ENCODE results near the gene BCOR. TPM values are rescaled to one million over a fixed set of nuclear protein-coding genes. Genes with fewer than 3 reads are reported as not detected.

The BCOR gene
- total and polyA plus RNA-seq, 2 experiments from 2014 or later, result 9.1 to 17.6 TPM

DNA sequence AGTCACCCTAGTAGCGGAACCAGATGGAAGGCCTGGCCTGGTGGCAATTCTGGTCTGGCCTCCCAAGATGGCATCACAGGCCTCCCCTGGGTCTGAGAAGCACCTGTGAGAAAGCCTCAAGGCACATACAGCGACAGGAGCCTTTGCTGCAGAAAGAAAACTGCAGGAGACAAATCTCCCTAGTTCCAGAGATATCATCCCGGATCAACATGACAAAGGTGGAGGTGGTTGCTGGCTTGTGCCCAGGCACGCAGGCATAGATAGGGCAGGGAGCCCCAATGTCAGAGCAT, 93.6 kb downstream of the BCOR start:
- DNase-seq, result no peak
- H2AFZ ChIP-seq, result no peak overlapping the region
- H3K9me2 ChIP-seq (ENCODE audit: insufficient read depth), result no peaks in the 10 kb centered on the region
- H3K9ac ChIP-seq, result no peak overlapping the region
- no peaks in the 10 kb centered on the region for H3K4me1 ChIP-seq (ENCODE audit: insufficient read depth)
- no peaks in the 10 kb centered on the region for H3F3A ChIP-seq (ENCODE audit: insufficient read depth)
- no peaks in the 10 kb centered on the region; the same call in 1 of the 2 replicates for H3K27me3 ChIP-seq (replicated peaks; ENCODE audit: insufficient read depth)
- H3K4me2 ChIP-seq (ENCODE audit: unreplicated experiment), result no peak overlapping the region
- H3K27ac ChIP-seq, result no peak overlapping the region
- no peaks in the 10 kb centered on the region for H3K36me3 ChIP-seq (ENCODE audit: low read depth)
- WGBS, 2 experiments (ENCODE audit: low coverage in 1 of 2, low lambda C conversion rate in 2 of 2, missing lambda C conversion rate in 2 of 2), result 83 to 90% methylated on average over 3 to 4 of the region's 4 CpGs
- H3K4me3 ChIP-seq, result no peak overlapping the region
- TF ChIP-seq EZH2phosphoT487 (IDR thresholded peaks at IDR 0.05; ENCODE audit: insufficient read depth, low read depth) (no peak), EZH2 (IDR thresholded peaks at IDR 0.05; ENCODE audit: insufficient read depth, poor library complexity, severe bottlenecking) (no peak)
- in situ Hi-C loops (cut with MboI), result no loop called here
- H3K79me2 ChIP-seq (ENCODE audit: insufficient read depth), result no peaks in the 10 kb centered on the region
- no peaks in the 10 kb centered on the region for H4K20me1 ChIP-seq (ENCODE audit: insufficient read depth)
- no peaks in the 10 kb centered on the region for H3K9me3 ChIP-seq (ENCODE audit: low read depth)

GRCh38 chrX:40003428-40004245, 94.1 kb downstream of the BCOR start:
- Histone ChIP-seq H3K27me3 (replicated peaks; ENCODE audit: insufficient read depth) (no peaks in the 10 kb centered on the region; the same call in 1 of the 2 replicates), H3K4me1 (ENCODE audit: insufficient read depth) (no peaks in the 10 kb centered on the region), H2AFZ (no peak overlapping the region), H3F3A (ENCODE audit: insufficient read depth) (no peaks in the 10 kb centered on the region), H3K4me3 (no peak overlapping the region), H3K79me2 (ENCODE audit: insufficient read depth) (no peaks in the 10 kb centered on the region), H3K9me2 (ENCODE audit: insufficient read depth) (no peaks in the 10 kb centered on the region), H4K20me1 (ENCODE audit: insufficient read depth) (no peaks in the 10 kb centered on the region), H3K9ac (no peak overlapping the region), H3K36me3 (ENCODE audit: low read depth) (no peaks in the 10 kb centered on the region), H3K27ac (no peak overlapping the region), H3K4me2 (ENCODE audit: unreplicated experiment) (no peak overlapping the region), H3K9me3 (ENCODE audit: low read depth) (no peaks in the 10 kb centered on the region)
- 57% methylated on average over 8 of the region's 8 CpGs for WGBS, 2 experiments (ENCODE audit: low coverage in 1 of 2, low lambda C conversion rate in 2 of 2, missing lambda C conversion rate in 2 of 2)
- in situ Hi-C loops (cut with MboI), result no loop called here
- no peak for TF ChIP-seq EZH2 (IDR thresholded peaks at IDR 0.05; ENCODE audit: insufficient read depth, poor library complexity, severe bottlenecking)
- TF ChIP-seq EZH2phosphoT487 (IDR thresholded peaks at IDR 0.05; ENCODE audit: insufficient read depth, low read depth), result no peak
- no peak for DNase-seq

- no peak for DNase-seq
- 95 to 100% methylated on average over 4 of the region's 4 CpGs for WGBS, 2 experiments (ENCODE audit: low coverage in 1 of 2, low lambda C conversion rate in 2 of 2, missing lambda C conversion rate in 2 of 2)
- Histone ChIP-seq H3K27ac (no peak overlapping the region), H3K36me3 (ENCODE audit: low read depth) (no peaks in the 10 kb centered on the region), H3F3A (ENCODE audit: insufficient read depth) (no peaks in the 10 kb centered on the region), H3K4me1 (ENCODE audit: insufficient read depth) (no peaks in the 10 kb centered on the region), H2AFZ (no peak overlapping the region), H3K4me3 (no peak overlapping the region), H4K20me1 (ENCODE audit: insufficient read depth) (no peaks in the 10 kb centered on the region), H3K27me3 (replicated peaks; ENCODE audit: insufficient read depth) (no peaks in the 10 kb centered on the region; the same call in 1 of the 2 replicates), H3K9me3 (ENCODE audit: low read depth) (no peaks in the 10 kb centered on the region), H3K79me2 (ENCODE audit: insufficient read depth) (no peaks in the 10 kb centered on the region), H3K4me2 (ENCODE audit: unreplicated experiment) (no peak overlapping the region), H3K9me2 (ENCODE audit: insufficient read depth) (no peaks in the 10 kb centered on the region), H3K9ac (no peak overlapping the region)
- TF ChIP-seq EZH2phosphoT487 (IDR thresholded peaks at IDR 0.05; ENCODE audit: insufficient read depth, low read depth), result no peak
- no peak for TF ChIP-seq EZH2 (IDR thresholded peaks at IDR 0.05; ENCODE audit: insufficient read depth, poor library complexity, severe bottlenecking)
- in situ Hi-C loops (cut with MboI), result no loop called here
These were observed 94.7 kb downstream of the BCOR start for GRCh38 chrX:40003071-40003427.

All from GM23248 (cell line).